ENCODE results near the gene IMMP2L.

Gene IMMP2L

GRCh38 chr7:111162692-111163091 is 399.6 kb downstream of the IMMP2L start:
- peak; percentile 41 for DNase-seq (ENCODE audit: low read depth, low spot score)

GRCh38 chr7:111160297-111160696 is 402.0 kb downstream of the IMMP2L start:
- no peak for DNase-seq (ENCODE audit: low read depth, low spot score)

- peak; percentile 16 for DNase-seq (ENCODE audit: low read depth, low spot score)
Observed at GRCh38 chr7:111159426-111159825, 402.9 kb downstream of the IMMP2L start.

- no peak for DNase-seq (ENCODE audit: low read depth, low spot score)
Observed at GRCh38 chr7:111150709-111151108, 411.6 kb downstream of the IMMP2L start.

- no peak for DNase-seq (ENCODE audit: low read depth, low spot score)
Observed at GRCh38 chr7:111147708-111148533, 414.4 kb downstream of the IMMP2L start.

- no peak for DNase-seq (ENCODE audit: low read depth, low spot score)
Observed at GRCh38 chr7:111146136-111146535, 416.2 kb downstream of the IMMP2L start.

GRCh38 chr7:111145472-111145871 is 416.8 kb downstream of the IMMP2L start:
- DNase-seq (ENCODE audit: low read depth, low spot score) = no peak

GRCh38 chr7:111140091-111140865 is 422.0 kb downstream of the IMMP2L start:
- DNase-seq (ENCODE audit: low read depth, low spot score) = no peak

- peak; percentile 21 for DNase-seq (ENCODE audit: low read depth, low spot score)
Observed at GRCh38 chr7:111138586-111138985, 423.7 kb downstream of the IMMP2L start.

GRCh38 chr7:111138193-111138569 is 424.1 kb downstream of the IMMP2L start:
- DNase-seq (ENCODE audit: low read depth, low spot score) = peak; percentile 66

GRCh38 chr7:111137296-111138192 is 424.7 kb downstream of the IMMP2L start:
- DNase-seq (ENCODE audit: low read depth, low spot score) = peak; percentile 35

GRCh38 chr7:111132833-111133232 is 429.5 kb downstream of the IMMP2L start:
- DNase-seq (ENCODE audit: low read depth, low spot score) = peak; percentile 20

- no peak for DNase-seq (ENCODE audit: low read depth, low spot score)
Observed at GRCh38 chr7:111129435-111129834, 432.9 kb downstream of the IMMP2L start.

- DNase-seq (ENCODE audit: low read depth, low spot score) = peak; percentile 51
Observed at GRCh38 chr7:111126987-111127386, 435.3 kb downstream of the IMMP2L start.

GRCh38 chr7:111115966-111116365 is 446.3 kb downstream of the IMMP2L start:
- no peak for DNase-seq (ENCODE audit: low read depth, low spot score)

GRCh38 chr7:111113263-111114017 is 448.9 kb downstream of the IMMP2L start:
- DNase-seq (ENCODE audit: low read depth, low spot score) = peak; percentile 70

- DNase-seq (ENCODE audit: low read depth, low spot score) = peak; percentile 30
Observed at GRCh38 chr7:111112439-111112838, 449.9 kb downstream of the IMMP2L start.

GRCh38 chr7:111108496-111108895 is 453.8 kb downstream of the IMMP2L start:
- peak; percentile 28 for DNase-seq (ENCODE audit: low read depth, low spot score)

GRCh38 chr7:111108000-111108399 is 454.3 kb downstream of the IMMP2L start:
- DNase-seq (ENCODE audit: low read depth, low spot score) = peak; percentile 26

- DNase-seq (ENCODE audit: low read depth, low spot score) = no peak
Observed at GRCh38 chr7:111107579-111107978, 454.7 kb downstream of the IMMP2L start.

- DNase-seq (ENCODE audit: low read depth, low spot score) = no peak
Observed at GRCh38 chr7:111105269-111105668, 457.0 kb downstream of the IMMP2L start.

Measured in astrocyte of the hippocampus (primary cell).